HCT116 (cell line): ENCODE data around the gene GLYR1. TPM values are rescaled to one million over a fixed set of nuclear protein-coding genes. Genes with fewer than 3 reads are reported as not detected.

Experiments used
- ATAC-seq: fragments of 200-7000 bp; cut with Tn5 transposase; 2 replicates; pipeline ENCODE4 v1.9.1; 2020; ENCODE audit warnings: mild to moderate bottlenecking, moderate library complexity
- BruUV-seq: library from RNA; stranded (reverse); fragments of 400-500 nt; replicated peaks from 2 replicates; lab custom pipeline; 2021; lab: Mats Ljungman, UMichigan
- CTCF ChIA-PET: fragments of 300-600 bp; sonication (Branson Sonifier 250); formaldehyde crosslinking; loops from one replicate; lab custom pipeline; 2021; ENCODE audit warnings: antibody characterized with exemption; lab: Charles Lee
- POLR2A ChIA-PET: fragments of 300-600, 350-600 bp; sonication (Branson Sonifier 250); formaldehyde crosslinking; loops from one replicate; lab custom pipeline; 2021; ENCODE audit warnings: antibody characterized with exemption; lab: Charles Lee
- RAD21 ChIA-PET, 2 experiments: fragments of 300-600 bp; sonication (Branson Sonifier 250); formaldehyde crosslinking; loops; one replicate each; lab custom pipeline; 2023; ENCODE audit warnings: low total read pairs in 2 of 2; ENCODE audit not compliant: uncharacterized antibody in 2 of 2, unreplicated experiment in 2 of 2, low non-redundant PET in 1 of 2; lab: Charles Lee
- DNase-seq: peaks from one replicate; pipeline ENCODE4 v3.0.0-alpha.2; 2010; ENCODE audit warnings: low read depth, low spot score
- H2AFZ ChIP-seq: fragments of 200-600 bp; shearing (Covaris generic), sonication (generic); 2 replicates; pipeline ENCODE4 v1.6.1; 2017; ENCODE audit warnings: low read depth, mixed run types, mixed read lengths, antibody characterized with exemption, low read length; ENCODE audit not compliant: poor library complexity, severe bottlenecking
- H3K27ac ChIP-seq: 2 replicates; pipeline ENCODE4 v1.5.1; 2012; ENCODE audit warnings: low read depth, low read length
- H3K27me3 ChIP-seq: fragments of 200-600 bp; sonication (generic); 2 replicates; pipeline ENCODE4 v1.6.1; 2016; ENCODE audit warnings: mixed run types, low read length, mixed read lengths; ENCODE audit not compliant: insufficient read depth
- H3K36me3 ChIP-seq, 2 experiments: fragments of 200-500 bp in 1 of 2; fragments of 200-600 bp in 1 of 2; sonication (Bioruptor generic) in 1 of 2; sonication (generic) in 1 of 2; 2 replicates each; pipeline versions ENCODE4 v1.5.1 to v1.6.1; 2014 to 2016; ENCODE audit warnings: low read length in 2 of 2, inconsistent platforms in 1 of 2, mixed read lengths in 1 of 2, mixed run types in 1 of 2; ENCODE audit not compliant: insufficient read depth in 2 of 2, control insufficient read depth in 1 of 2
- H3K4me1 ChIP-seq, 2 experiments: fragments of 200-600 bp in 1 of 2; sonication (generic) in 1 of 2; 2 replicates each; pipeline versions ENCODE4 v1.5.1 to v1.6.1; 2012 to 2017; ENCODE audit warnings: low read length in 2 of 2, inconsistent platforms in 1 of 2, mild to moderate bottlenecking in 1 of 2, mixed read lengths in 1 of 2, mixed run types in 1 of 2, moderate library complexity in 1 of 2; ENCODE audit not compliant: insufficient read depth in 2 of 2, control insufficient read depth in 1 of 2
- H3K4me2 ChIP-seq: fragments of 200-600 bp; sonication (generic); 2 replicates; pipeline ENCODE4 v1.6.1; 2017; ENCODE audit warnings: mixed run types, low read length, mixed read lengths
- H3K4me3 ChIP-seq, 2 experiments: fragments of 200-600 bp in 1 of 2; sonication (generic) in 1 of 2; replicated peaks in 1 of 2; 2 replicates each; pipeline ENCODE4 v1.5.1; 2011 to 2016; ENCODE audit warnings: low read length in 2 of 2, control low read depth in 1 of 2, low read depth in 1 of 2, mild to moderate bottlenecking in 1 of 2, mixed read lengths in 1 of 2, mixed run types in 1 of 2
- H3K79me2 ChIP-seq: fragments of 200-600 bp; sonication (generic); 2 replicates; pipeline ENCODE4 v1.6.1; 2017; ENCODE audit warnings: mild to moderate bottlenecking, mixed run types, low read length, moderate library complexity, mixed read lengths; ENCODE audit not compliant: insufficient read depth
- H3K9ac ChIP-seq: fragments of 200-600 bp; sonication (generic); 2 replicates; pipeline ENCODE4 v1.6.1; 2016; ENCODE audit warnings: low read length, mixed read lengths
- H3K9me2 ChIP-seq: fragments of 200-600 bp; sonication (generic), shearing (Covaris generic); 2 replicates; pipeline ENCODE4 v1.6.1; 2017; ENCODE audit warnings: mixed run types, mild to moderate bottlenecking, moderate library complexity; ENCODE audit not compliant: insufficient read depth
- H3K9me3 ChIP-seq, 2 experiments: fragments of 200-500 bp in 1 of 2; fragments of 200-600 bp in 1 of 2; sonication (Bioruptor generic) in 1 of 2; sonication (generic) in 1 of 2; 2 replicates each; pipeline ENCODE4 v1.6.1; 2014 to 2017; ENCODE audit warnings: low read length in 2 of 2, mixed read lengths in 2 of 2, inconsistent platforms in 1 of 2, low read depth in 1 of 2, mild to moderate bottlenecking in 1 of 2, mixed run types in 1 of 2, moderate library complexity in 1 of 2; ENCODE audit not compliant: control insufficient read depth in 1 of 2, insufficient read depth in 1 of 2
- H4K20me1 ChIP-seq: fragments of 200-600 bp; sonication (generic), shearing (Covaris generic); 2 replicates; pipeline ENCODE4 v1.6.1; 2017; ENCODE audit warnings: mixed run types, mild to moderate bottlenecking, moderate library complexity; ENCODE audit not compliant: insufficient read depth
- ELF1 ChIP-seq: IDR thresholded peaks from 2 replicates; pipeline ENCODE4 v1.6.1; 2012; ENCODE audit warnings: low read depth, borderline replicate concordance
- JUND ChIP-seq: IDR thresholded peaks from 2 replicates; pipeline ENCODE4 v1.6.1; 2012
- MAX ChIP-seq: IDR thresholded peaks from 2 replicates; pipeline ENCODE4 v1.6.1; 2012
- POLR2A ChIP-seq: IDR thresholded peaks from 2 replicates; pipeline ENCODE4 v1.7.0; 2011; ENCODE audit warnings: borderline replicate concordance; ENCODE audit not compliant: insufficient read depth, insufficient read length; ENCODE audit errors: extremely low read depth
- POLR2AphosphoS5 ChIP-seq: IDR thresholded peaks from 2 replicates; pipeline ENCODE4 v1.6.1; 2011; ENCODE audit warnings: mild to moderate bottlenecking, low read depth, low read length, moderate library complexity
- REST ChIP-seq: IDR thresholded peaks from 2 replicates; pipeline ENCODE4 v1.6.1; 2012; ENCODE audit warnings: low read depth
- SIN3A ChIP-seq: IDR thresholded peaks from 2 replicates; pipeline ENCODE4 v1.6.1; 2012; ENCODE audit warnings: low read depth
- ZBTB33 ChIP-seq: IDR thresholded peaks from 2 replicates; pipeline ENCODE4 v1.6.1; 2011; ENCODE audit warnings: mild to moderate bottlenecking, low read length, moderate library complexity; ENCODE audit not compliant: insufficient replicate concordance; ENCODE audit errors: extremely low read depth
- ZNF274 ChIP-seq: fragments of 200-500 bp; sonication (Bioruptor generic); IDR thresholded peaks from 2 replicates; pipeline ENCODE4 v1.6.1; 2014; ENCODE audit warnings: mild to moderate bottlenecking, low read depth, low read length, inconsistent platforms
- intact Hi-C: fragments of 100-400 bp; cut with micrococcal nuclease; formaldehyde crosslinking; loops from 2 replicates; pipeline ENCODE4 v1.10.0; 2022
- total RNA-seq: library from RNA; stranded (reverse); gene quantifications from one replicate; pipeline ENCODE4 v1.2.1, GENCODE V29; 2021; ENCODE audit not compliant: unreplicated experiment

Gene GLYR1
- total RNA-seq, 1 experiment from 2014 or later = 50.0 TPM

GRCh38 chr16:4797805-4798252 is 49.3 kb downstream of the GLYR1 start:
- no peak overlapping the region for H3K9ac ChIP-seq
- peaks cover 10 to 12% of the 10 kb centered on the region in 2 experiments for H3K4me1 ChIP-seq

GRCh38 chr16:4796982-4797804 is 49.9 kb downstream of the GLYR1 start:
- ChIA-PET RAD21 (no interaction called here), POLR2A (no interaction called here), CTCF (no interaction called here)
- Histone ChIP-seq H3K36me3 (no peaks in the 10 kb centered on the region), H3K27ac (no peak overlapping the region), H3K9me2 (no peaks in the 10 kb centered on the region), H3K4me3 (no peak overlapping the region), H3K9ac (no peak overlapping the region), H3K27me3 (no peaks in the 10 kb centered on the region), H3K79me2 (no peaks in the 10 kb centered on the region), H3K4me2 (no peak overlapping the region), H3K9me3 (no peaks in the 10 kb centered on the region), H4K20me1 (no peaks in the 10 kb centered on the region), H3K4me1 (peaks cover 10 to 11% of the 10 kb centered on the region in 2 experiments), H2AFZ (no peak overlapping the region)
- intact Hi-C loops = no loop called here
- BruUV-seq = no TSS peak
- no peak for DNase-seq
- no peak for ATAC-seq
- no peak for TF ChIP-seq JUND
- TF ChIP-seq ZNF274 = no peak
- TF ChIP-seq ELF1 = no peak
- no peak for TF ChIP-seq REST
- no peak for TF ChIP-seq SIN3A
- no peak for TF ChIP-seq POLR2A
- no peak for TF ChIP-seq POLR2AphosphoS5
- no peak for TF ChIP-seq MAX
- no peak for TF ChIP-seq ZBTB33

More at GRCh38 chr16:4797805-4798252, 49.3 kb downstream of the GLYR1 start:
- ChIA-PET POLR2A (no interaction called here), CTCF (no interaction called here), RAD21 (no interaction called here)
- no peak overlapping the region for H3K27ac ChIP-seq
- DNase-seq (no peak), ATAC-seq (no peak)
- BruUV-seq = no TSS peak
- H2AFZ ChIP-seq = no peak overlapping the region
- no peaks in the 10 kb centered on the region for H3K9me3 ChIP-seq
- no peaks in the 10 kb centered on the region for H3K79me2 ChIP-seq
- H3K27me3 ChIP-seq = no peaks in the 10 kb centered on the region
- TF ChIP-seq POLR2A = no peak
- H3K4me2 ChIP-seq = no peak overlapping the region
- no peaks in the 10 kb centered on the region for H3K36me3 ChIP-seq
- H3K9me2 ChIP-seq = no peaks in the 10 kb centered on the region
- no peak overlapping the region for H3K4me3 ChIP-seq
- no peaks in the 10 kb centered on the region for H4K20me1 ChIP-seq
- intact Hi-C loops = no loop called here
